Stimulated activated CD8-positive, alpha-beta memory T cell treated with anti-CD3 and anti-CD28 coated beads, Interleukin-4, amount 100 ng/mL, for 4 hours (primary cell): ENCODE results near the gene TBC1D5.

Experiments
- DNase-seq, 2 donors: peaks; one replicate each; pipeline ENCODE4 v3.0.0-alpha.2; 2020; ENCODE audit warnings: low read depth in 2 of 2, low spot score in 1 of 2

Gene TBC1D5

DNA sequence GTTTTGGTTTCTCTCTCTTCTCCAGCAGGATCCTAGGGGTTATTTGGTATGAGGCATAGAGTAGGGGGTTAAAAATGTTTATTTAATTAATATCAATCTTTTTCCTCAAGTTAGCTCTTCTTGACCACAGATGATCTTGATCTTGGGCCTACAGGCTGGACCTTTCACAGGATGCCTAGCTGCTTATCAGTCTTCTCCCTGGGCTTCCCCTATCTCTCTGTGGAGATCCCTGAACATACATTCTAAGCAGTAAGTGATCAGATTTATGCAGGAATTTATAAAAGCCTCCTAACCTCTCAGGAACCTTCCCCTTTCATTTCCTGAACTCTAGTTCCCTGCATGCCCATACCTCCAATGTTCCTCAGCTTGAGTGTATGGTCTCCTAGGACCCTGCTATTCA, 428.3 kb downstream of the TBC1D5 start:
- no peak for DNase-seq

DNA sequence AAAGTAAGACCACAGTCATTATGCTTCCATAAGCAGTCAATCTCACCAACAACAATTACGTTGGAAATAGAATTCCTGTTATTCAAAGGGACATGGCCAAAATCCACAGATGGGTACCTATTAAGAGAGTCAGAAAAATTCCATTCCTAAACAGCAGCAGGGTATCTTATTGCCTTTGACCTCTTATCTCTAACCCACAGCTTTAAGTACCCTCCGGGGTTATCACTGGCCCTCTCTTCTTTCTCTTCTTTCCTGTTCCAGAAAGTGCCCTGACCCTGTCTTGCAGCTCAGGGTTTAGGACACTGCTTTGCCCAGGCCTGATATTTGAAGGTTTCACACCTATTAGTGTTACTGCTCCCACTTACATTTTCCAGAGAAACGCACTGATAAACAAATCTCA, 428.7 kb downstream of the TBC1D5 start:
- DNase-seq: no peak

DNA sequence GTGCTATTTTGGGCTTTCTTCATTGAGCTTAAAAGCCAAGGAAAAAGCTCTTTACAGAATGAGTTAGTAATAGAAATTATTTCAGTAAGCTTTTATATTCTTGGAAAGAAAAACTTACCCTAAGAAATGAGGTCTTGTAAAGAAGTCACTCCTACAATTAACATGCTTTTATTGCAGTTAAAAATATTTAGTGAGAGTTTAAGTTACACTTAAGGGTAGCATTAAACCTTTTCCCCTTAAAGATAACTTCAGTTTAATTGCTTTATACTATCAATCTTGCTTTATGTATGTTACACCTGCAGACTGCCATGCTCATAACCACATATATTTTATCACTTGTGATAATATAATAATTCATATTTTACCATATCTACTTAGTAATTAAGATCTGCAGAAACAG, 431.4 kb downstream of the TBC1D5 start:
- no peak for DNase-seq

DNA sequence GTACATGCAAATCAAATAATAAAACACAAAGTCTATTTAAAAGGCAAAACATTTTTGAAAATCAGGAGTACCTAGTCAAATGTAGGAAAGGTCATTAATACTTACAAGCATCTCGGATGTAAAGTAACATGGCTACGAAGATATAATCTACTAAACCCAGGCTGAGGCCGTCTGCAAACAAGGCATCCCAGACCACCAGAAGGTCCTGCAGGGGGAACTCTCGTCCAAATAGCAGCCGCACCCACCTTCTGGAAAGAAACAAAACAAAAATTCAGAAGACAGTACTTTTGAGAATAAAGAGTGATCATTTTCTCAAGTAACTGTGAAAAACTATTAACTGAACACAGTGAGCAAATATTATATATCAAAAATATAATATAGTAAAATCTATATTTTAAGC, 434.5 kb downstream of the TBC1D5 start:
- DNase-seq: no peak

DNA sequence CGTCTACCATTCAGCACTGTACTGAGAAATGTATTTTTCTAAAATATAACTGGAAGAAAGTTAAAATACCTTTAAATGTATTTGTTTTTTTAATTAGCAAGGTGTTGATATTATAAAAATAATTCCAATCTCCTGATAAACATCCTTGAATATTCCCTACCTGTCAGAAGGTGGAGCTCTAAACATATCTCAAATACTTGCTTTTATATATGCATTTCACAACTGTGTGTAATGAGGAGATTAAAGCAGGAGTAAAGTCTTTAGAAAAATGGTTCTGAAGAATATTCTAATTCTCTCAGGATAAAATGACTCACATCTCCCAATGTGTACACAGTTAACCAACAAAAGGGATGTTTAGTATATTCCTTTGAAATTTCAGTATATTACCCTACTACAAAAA, 434.9 kb downstream of the TBC1D5 start:
- DNase-seq: no peak

DNA sequence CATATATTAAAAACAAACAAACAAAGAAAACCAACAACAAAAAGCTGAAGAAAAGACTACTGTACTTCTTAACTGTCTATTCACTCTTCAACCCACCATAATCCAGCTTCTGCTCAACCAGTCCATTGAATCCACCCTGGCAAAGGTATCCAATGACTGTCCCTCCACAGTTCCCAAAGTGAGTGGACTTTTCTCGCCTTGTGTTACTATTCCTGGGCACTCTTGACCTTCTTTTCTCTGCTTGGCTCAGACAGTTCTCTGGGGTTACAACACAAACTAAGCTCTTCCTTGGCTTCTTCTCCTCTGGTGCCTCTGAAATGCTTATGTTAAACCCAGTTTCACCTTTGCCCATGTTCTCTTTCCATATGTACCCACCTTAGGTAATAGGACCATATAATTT, 437.5 kb downstream of the TBC1D5 start:
- DNase-seq: no peak

DNA sequence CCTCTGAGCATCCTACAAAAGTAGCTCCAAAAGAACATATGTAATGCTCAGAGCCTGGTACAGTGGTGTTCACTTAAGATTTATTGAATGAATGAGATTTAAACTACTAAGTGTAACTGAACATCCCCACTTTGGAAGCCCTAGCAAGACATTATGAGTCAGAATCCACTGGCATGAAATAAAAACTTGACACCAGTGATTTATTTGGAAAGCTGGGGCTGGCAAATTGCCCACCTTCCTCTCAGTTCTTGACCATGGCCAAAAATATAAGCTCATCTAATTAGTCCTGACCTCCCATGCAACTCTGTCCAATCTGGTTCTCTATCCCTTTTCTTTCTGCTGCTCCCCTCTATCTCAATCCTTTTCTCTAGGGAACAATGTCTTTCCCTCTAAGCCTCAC, 439.7 kb downstream of the TBC1D5 start:
- DNase-seq: no peak

DNA sequence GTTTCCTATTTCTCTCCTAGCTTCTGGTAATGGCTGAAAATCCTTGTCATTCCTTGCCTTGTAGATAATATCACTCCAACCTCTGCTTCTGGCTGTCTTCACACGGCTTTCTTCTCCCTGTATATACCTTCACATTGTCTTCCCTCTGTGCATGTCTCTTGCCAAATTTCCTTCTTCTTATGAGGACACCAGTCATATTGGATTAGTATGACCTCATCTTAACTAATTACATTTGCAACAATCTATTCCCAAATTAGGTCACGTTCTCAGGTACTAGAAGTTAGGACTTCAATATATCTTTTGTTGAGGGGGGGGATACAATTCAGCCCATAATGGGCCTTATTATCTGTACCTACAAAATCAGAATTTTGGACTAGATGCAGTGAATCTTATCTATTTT, 440.3 kb downstream of the TBC1D5 start:
- DNase-seq: no peak

DNA sequence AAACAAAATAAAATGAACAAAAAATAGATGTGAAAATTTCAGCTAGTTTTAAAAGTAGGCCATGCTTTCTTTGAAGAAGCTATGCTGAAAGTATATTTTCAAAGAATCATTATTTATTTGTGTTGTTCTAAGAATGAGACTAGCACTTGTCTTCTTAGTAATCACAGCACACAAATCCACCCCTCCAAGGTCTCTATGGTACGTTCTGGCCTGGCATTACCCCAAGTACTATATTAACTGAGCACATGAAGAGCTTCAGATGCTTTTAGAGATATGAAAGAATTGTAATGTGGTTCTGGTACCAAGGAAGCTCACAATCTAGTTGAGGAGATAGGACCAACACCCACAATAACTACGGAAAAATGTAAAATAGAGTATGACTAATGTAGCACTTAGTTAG, 441.2 kb downstream of the TBC1D5 start:
- no peak for DNase-seq

DNA sequence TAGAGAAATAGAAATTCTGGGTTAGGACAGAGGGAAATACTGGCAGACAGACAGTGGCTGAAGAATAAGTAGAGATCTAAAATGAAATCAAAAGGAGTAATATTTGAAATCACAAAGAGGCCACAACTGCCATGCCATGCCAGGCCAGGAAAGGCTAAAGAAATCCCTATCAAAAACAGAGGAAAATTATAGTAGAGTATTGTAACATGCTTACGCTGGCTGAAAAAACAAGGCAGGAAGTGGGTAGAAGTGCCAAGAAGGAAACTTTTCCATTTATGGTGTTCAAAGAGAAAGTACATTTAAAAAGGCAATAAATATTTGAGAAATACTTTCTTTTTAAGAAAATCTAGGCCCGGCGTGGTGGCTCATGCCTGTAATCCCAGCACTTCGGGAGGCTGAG, 442.0 kb downstream of the TBC1D5 start:
- DNase-seq: no peak

DNA sequence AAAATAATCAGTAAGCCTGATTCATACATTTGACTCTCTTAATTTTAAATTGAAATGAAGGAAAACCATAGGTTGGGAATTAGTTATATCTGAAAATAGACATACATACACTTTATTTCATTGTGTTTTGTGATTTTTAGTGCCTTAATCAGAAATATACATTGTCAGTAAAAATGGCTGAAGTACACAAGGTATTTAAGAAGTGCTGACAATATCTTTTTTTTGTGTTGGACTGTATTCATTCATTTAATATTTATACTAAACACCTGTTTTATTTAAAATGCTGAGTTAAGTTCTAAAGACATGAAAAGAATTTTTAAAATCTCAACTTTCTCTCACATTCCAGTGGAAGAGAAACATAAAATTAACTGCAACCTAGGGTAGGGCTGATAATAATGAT, 444.4 kb downstream of the TBC1D5 start:
- DNase-seq: no peak

DNA sequence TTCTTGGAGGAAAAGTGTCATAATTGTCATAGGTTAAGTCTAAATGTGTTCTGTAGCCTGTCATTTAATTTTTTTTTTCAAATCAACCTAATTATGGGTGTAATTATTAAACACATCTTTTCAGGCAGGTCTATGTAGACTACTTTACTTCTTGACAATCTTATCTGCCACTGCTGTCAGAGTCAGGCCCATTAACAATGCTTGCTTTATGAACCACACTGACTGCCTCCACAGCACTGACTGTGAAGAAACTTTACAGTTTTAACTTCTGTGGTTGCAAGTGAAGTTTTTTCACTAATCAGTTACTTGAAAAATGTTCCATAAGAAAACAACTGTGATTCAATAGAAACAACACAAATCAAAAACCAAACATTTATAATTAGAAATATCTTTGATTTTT, 449.9 kb downstream of the TBC1D5 start:
- DNase-seq: no peak

DNA sequence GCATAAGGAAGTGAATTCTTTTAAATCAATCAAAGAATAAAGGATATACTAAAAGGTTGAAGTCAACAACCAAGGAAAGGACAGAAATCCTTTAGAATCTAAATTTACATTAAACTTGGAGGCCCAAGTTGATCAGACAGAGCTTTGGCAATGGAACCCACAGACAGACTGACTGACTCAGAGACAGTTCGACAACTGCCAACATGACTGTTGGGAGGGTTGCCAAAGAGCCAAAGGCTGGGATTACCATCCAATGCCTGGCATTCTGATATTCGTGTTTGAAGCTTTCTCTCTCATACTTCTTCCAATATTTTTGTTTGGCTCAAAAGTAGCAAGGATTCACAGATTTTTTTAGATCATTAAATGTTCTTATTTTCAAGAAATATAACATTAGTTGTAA, 451.5 kb downstream of the TBC1D5 start:
- DNase-seq: no peak

DNA sequence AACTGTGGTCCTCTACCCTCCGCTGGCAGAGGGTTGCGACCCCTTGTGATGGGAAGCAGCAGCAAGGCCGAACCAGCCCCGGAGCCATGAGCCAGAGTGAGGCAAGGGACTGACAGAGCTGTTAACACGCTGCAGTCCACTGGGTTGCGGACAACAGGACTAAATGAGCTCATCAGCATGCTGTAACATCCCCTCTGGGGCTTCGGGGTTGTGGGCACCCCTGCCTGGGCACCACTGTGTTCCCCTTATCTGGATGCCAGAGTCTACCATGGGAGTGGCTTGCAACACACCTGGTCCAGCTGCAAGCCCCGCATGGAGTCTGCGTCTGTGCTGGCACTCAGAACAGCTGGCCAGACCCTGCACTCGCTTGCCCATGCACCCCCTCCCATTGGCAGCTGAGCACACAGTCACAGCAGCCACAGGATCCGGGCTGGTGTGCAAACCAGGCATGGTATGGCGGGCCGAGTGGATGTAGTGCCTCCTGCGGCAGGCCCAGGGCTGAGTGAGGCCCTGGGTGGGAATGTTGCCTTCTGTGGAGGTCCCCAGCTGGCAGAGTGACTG, 453.5 kb downstream of the TBC1D5 start:
- no peak for DNase-seq

DNA sequence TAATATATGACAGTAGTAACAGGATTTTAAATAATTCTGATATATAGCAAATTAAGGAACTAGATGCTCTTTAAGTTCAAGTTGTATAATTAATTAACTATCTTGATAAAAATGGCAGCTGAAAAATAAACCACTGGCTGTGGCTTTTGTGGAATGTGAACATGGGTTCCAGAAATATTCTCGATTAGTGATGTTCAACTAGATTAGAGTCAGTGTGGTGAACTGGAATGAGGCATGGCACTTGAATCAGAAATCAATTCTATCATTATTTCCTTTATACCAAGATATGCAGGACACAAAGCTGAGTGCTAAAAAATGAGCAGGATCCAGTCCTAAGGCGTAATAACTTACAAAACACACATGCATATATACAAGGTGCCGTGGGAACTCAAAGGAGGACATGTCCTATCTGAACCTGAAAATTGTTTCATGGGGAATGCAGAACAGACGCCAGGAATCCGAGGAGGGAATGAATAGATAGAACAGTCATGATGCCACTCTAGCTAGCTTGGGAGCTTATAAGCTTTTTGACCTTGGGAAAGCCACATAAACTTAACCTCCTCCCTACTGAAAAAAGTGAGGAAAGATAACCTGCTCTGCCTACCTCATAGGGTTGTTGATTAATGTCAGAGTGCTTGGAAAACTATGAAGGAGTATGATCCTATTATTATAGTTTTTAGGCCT, 455.3 kb downstream of the TBC1D5 start:
- no peak for DNase-seq

DNA sequence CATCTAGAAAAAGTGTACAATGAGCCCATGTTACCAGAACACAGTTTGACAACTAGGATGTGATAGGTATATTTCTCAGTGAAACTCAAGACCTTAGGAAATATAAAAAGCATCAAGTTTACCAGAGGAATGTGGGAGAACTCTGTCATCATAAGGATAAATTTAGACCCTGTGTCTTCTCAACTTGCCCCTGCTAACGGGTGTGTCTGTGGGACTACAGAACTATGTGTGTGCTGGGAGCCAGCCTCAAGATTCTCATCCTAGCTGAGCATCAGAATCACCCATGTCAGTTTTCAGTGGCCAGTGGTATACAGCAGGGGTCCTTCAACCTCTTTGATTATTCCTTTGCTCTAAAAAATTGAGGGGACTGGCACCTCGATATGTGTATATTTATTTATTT, 464.4 kb downstream of the TBC1D5 start:
- DNase-seq: no peak

DNA sequence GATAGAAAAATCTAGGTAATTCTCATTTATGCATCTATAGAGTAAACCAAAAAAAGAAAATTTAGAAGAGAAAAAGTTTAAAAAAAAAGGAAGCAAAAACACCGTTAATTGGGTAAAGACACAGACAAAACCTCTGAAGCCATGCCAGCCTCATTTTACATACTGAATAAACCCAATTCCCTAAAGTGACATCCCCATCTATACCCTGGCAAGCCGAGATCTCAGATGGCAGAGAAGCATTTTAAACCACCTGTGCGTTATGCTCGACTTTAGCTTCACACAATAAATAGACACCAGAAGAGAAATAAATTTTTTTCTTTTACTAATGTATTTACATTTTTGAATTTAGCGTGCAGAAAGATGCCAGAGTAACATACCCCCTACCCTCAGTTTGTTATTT, 475.6 kb downstream of the TBC1D5 start:
- DNase-seq: no peak

DNA sequence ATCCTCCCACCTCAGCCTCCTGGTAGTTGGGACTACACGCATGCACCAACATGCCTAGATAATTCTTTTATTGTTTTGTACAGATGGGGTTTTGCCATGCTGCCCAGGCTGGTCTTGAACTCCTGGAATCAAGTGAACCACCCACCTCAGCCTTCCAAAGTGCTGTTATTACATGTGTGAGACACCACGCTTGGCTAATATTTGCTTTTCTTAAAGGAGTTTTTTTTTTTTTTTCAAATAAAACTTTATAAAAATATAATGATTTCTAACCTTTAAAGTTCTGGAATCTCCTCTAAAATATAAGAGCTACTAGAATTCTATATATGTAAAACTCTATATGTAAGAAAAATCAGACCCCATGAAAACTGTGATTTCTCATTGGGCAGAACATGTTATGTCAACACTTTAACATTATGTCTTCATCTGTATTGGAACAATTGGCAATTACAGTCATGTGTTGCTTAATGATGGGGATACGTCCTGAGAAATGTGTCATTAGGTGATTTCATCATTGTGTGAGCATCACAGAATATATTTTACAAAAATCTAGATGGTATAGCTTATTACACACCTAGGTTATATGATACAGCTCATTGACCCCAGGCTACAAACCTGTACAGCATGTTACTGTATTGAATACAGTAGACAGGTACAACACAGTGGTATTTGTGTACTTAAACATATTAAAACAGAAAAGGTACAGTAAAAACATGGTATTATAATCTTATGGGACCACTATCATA, 480.6 kb downstream of the TBC1D5 start:
- DNase-seq: no peak

DNA sequence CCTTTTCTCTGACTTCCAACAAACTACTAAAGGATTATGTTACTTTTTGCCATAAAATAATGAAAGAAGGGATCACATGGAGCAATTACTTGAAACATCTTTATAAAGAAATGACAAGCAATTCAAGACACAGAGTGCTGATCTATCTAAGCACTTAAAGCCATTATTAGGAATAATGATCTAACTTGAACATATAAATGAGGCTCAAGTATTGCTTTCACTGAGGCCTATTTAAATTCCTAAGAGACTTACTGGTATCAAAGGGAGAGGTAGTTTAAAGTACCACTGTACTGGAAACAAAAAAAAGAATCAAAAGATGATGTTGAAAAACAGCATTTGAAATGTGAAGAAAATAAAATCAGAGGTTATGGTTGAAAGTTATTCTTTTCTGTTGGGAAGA, 482.2 kb downstream of the TBC1D5 start:
- DNase-seq: no peak

DNA sequence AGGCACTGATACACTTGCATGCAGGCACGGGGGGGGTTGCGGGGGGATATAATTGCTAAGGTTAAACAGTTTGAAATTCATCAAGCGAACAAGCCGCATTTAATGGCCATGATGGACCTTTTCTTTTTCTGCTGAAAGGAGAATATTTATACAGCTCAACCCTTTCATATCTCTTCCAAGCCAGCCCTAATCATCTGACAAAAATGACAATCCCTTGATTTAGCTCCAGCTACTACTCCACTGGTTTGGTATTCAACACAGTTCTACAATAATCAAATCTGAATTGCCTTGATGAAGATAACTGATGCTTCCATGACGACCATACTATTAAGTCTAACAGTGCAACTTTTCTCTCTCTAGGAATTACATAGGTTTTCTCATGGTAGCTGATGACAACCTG, 482.7 kb downstream of the TBC1D5 start:
- no peak for DNase-seq

DNA sequence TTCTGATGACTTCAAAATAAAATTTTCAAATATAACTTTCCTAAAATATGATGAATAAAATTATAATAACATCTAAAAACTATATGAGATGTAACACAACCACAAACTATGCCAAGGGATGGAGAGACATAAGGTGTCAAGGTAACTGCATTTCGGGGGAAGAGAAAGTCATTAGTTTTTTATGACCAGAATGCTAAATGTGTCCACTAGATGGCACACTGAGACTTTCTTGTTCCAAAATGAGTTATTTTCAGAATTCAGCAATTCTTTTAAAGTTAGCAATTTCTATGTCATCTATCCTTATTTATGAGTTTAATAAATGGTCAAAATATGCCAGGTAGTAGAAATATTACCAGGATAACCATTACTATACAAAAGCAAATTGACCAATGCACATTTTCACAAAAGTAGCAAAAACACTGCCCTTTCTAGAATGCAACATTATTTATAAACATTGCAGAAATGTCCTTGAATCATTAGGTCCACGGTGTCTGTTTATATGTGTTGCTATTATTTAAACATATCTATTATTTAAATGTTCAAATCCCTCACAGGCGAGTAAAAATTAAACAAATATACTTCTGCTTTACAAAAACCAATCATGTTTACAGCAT, 483.5 kb downstream of the TBC1D5 start:
- DNase-seq: no peak

DNA sequence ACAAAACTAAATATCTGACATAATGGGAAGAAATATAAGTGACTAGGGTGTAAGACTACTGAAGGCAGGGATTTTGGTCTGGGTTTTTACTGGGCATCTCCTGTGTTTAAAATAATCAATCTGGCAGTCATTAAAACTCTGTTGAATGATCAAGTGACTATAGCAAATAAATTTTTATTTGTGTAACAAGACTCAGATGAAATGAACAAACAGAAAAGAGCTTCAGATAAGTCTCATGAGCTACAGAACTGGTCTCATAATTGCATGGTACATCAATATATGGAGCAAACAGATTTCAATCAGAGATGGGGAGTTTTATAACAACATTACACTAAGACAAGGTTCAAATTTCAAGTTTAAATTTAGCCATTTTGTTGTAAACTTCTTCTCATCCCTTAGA, 485.2 kb downstream of the TBC1D5 start:
- no peak for DNase-seq
